Renal cortical epithelial cell (primary cell): ENCODE results near the gene IP6K3. TPM values are rescaled to one million over a fixed set of nuclear protein-coding genes. Genes with fewer than 3 reads are reported as not detected.

Experiments used
- DNase-seq: peaks from one replicate; pipeline ENCODE4 v3.0.0-alpha.2; 2011; ENCODE audit warnings: low read depth
- total RNA-seq: library from RNA; depleted of rRNA; stranded (reverse); fragments of >200 nt; gene quantifications from 2 replicates; pipeline ENCODE4 v1.2.3, GENCODE V29; 2014

Gene IP6K3
- total RNA-seq, 1 donor from 2014 or later = 2.9 TPM

DNA sequence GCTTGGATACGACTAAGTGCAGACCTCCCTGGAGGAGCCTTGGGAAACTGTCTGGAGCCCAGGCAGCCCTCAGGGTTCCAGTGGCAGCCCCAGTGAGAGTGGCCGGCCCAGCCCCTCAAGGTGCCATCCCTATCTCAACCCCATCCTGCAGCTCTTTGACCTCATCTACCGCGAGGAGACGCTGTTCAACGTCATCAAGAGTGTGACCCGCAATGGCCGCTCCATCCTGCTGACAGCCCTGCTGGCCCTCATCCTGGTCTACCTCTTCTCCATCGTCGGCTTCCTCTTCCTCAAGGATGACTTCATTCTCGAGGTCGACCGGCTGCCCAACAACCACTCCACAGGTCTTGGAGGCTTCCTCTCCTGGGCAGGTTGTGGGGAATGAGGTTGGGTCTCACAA, 55.9 kb downstream of the IP6K3 start:
- DNase-seq = no peak

DNA sequence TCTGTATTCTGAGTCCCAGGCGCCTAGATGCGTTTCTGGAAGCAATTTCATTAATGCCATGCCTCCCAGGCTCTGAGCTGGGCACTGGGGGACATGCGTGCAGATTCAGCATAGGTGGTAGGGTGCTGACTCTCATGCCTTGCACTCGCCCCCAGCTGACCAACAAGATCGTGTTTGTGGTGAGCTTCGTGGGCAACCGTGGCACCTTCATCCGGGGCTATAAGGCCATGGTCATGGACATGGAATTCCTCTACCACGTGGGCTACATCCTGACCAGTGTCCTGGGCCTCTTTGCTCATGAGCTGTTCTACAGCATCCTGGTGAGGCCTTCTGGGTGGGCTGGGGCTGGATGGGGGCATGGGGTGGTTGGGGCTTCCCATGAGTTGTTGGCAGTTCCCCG, 56.8 kb downstream of the IP6K3 start:
- DNase-seq = no peak

DNA sequence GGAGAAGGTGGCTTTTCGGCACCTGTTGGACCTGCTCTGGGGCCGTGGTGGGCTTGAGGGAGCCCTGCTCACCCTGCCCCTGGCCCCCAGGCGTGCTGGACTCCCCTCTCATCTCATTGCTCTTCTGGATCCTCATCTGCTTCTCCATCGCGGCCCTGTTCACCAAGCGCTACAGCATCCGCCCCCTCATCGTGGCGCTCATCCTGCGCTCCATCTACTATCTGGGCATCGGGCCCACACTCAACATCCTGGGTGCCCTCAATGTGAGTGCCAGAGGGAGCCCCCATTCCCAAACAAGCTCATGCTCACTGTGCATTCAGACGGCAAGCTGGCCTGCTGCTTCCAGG, 57.6 kb downstream of the IP6K3 start:
- DNase-seq = no peak

DNA sequence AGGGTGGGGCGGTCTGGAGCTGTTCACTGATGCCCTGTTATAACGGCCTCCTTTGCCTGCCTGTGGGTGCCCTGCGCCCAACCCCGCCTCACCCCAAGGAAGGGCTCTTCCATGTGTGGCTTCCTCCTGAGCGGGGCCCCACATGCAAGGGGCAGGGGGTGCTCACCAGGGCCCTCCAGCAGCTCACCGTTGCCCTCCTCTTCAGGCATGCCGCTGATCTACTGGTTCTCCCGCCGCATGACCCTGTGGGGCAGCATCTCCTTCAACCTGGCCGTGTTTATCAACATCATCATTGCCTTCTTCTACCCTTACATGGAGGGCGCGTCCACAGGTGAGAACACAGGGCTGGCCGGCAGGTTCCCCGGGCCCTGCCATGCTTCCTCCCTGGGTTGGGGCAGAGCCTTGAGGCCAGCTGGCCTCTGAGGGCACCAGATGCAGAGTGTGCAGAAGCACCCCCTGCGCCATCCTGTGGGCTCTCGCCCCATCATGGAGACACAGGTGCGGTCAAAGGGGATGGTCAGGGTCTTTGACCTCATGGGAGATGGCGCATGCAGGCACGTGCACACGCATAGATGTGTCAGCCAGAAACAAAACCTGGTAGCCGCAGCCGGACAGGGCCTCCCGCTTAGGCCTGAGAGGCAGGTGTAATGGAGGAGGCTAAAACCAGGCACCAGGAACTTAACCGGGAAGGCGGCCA, 58.1 kb downstream of the IP6K3 start:
- no peak for DNase-seq

DNA sequence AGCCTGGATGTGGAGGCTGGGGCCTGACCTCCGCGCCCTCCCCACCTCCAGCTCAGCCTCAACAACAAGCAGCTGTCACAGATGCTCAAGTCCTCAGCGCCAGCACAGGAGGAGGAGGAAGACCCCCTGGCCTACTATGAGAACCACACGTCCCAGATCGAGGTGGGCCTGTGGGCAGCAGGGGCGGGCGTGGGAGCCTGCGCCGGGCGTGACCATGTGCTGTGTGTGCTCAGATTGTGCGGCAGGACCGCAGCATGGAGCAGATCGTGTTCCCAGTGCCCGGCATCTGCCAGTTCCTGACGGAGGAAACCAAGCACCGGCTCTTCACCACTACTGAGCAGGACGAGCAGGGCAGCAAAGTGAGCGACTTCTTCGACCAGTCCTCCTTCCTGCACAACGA, 58.7 kb downstream of the IP6K3 start:
- no peak for DNase-seq

DNA sequence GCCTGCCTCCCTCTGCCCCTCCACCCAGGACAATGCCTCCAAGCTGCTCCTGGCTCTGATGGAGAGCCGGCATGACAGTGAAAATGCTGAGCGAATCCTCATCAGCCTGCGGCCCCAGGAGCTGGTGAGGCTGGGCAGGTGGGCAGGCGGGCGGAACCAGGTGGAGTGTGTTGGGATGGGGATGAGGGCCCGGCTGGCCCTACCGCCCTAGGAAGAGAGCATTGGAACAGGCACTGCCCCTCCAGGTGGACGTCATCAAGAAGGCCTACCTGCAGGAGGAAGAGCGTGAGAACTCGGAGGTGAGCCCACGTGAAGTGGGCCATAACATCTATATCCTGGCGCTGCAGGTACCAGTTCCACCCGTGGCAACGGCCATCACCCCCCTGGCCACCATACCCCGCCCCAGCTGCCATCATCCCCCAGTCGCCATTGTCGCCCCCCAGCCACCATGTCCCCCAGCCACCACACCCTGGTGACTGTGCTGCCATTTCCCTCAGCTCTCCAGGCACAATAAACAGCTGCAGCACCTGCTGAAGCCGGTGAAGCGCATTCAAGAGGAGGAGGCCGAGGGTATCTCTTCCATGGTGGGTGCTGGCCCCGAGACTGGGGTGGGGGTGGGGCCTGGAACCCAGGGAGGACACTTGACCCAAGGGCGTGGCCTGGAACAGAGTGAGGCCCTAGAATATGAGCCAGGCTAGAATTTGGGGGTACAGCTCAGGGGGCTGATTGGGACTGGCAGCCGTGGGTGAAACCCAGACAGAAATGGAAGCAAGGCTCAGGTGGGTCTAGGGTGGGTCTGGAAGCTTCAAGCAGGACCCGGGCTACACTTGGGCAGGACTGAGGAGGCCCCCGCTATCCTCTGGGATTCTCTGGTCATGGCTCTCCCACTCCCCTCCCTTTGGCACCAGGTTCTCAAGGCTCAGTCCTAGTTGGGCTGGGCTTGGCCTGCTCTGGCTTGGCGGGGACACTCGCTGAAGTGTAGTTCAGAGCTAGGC, 59.4 kb downstream of the IP6K3 start:
- no peak for DNase-seq

DNA sequence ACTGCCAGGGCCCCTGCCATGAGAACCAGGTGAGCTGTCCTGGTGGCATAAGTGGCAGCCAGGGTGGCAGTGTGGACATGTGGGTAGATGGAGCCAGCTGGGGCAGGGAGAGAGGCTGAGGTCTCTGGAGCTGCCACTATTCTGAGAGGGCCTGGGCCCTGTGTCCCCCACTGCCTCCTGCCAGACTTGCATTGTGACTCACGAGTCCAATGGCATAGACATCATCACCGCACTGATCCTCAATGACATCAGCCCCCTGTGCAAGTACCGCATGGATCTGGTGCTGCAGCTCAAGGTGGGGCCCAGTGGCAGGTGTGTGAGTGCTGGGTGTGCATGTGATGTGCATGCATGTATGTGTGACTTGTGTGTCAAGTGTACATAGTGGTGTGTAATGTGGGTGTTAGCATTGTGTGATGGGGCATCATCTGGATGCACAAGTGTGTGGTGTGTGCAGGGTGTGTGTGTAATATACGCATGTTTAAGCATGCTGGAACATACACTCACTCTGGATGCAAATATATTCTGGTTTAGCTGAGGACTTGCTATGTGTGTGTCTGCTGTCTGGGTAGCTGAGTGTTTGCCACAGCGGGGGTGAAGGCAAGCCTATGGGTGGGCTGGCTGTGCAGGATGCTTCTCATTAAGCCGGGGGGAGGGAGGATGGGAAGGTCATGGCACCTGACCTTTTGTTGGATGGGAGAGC, 60.3 kb downstream of the IP6K3 start:
- DNase-seq = no peak

DNA sequence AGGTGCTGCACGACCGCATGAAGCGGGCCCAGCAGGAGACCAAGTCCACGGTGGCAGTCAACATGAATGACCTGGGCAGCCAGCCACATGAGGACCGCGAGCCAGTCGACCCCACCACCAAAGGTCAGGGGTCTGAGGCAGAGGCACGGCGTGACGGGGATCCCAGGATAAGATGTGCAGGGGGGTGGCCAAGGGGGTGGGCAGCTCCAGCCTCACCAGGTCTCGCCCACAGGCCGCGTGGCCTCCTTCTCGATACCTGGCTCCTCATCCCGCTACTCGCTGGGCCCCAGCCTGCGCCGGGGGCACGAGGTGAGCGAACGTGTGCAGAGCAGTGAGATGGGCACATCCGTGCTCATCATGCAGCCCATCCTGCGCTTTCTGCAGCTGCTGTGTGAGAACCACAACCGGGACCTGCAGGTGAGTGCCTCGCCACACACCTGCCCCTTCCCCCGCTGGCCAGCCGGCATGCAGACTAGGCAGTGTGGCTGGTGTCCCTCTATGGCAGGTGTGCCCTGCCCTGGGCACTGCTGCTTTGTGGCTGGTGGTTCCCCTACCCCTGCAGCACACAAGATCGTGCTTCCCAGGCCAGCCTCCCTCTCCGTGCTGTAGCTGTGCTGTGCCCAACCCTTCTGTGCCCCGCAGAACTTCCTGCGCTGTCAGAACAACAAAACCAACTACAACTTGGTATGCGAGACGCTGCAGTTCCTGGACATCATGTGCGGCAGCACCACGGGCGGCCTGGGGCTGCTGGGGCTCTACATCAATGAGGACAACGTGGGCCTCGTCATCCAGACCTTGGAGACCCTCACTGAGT, 61.1 kb downstream of the IP6K3 start:
- DNase-seq = no peak

DNA sequence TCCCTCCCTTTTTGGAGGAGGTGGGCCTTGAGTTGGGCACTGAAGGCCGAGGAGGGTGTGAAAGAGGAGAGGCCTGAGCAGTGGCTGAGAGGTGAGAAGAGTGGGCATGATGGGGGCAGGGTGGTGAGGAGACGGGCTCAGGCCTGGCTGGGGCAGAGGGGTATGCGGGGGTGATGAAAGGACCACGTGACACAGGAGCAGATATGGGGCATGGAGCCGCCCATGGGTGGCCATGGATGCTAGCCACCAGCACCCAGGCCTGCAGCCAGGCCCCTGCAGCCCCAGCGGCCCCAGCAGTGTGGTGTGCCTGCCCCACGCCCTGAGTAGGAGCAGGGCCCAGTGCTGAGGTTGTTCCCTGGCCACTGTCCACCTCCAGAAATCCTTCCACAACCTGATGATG, 61.7 kb downstream of the IP6K3 start:
- DNase-seq = no peak

DNA sequence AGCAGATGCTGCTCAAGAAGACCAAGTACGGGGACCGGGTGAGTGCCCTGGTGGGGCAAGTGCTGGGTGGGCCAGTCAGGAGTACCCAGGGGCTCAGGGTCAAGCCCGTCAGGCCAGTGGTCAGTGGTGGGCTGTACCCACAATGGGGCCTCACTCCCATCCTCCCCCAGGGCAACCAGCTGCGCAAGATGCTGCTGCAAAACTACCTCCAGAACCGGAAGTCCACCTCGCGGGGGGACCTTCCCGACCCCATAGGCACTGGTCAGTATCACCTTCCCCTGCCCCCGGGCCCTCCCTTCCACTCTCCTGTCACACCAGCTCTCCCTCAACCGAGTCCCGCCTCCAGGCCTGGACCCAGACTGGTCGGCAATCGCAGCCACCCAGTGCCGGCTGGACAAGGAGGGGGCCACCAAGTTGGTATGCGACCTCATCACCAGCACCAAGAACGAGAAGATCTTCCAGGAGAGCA, 62.2 kb downstream of the IP6K3 start:
- DNase-seq = no peak

DNA sequence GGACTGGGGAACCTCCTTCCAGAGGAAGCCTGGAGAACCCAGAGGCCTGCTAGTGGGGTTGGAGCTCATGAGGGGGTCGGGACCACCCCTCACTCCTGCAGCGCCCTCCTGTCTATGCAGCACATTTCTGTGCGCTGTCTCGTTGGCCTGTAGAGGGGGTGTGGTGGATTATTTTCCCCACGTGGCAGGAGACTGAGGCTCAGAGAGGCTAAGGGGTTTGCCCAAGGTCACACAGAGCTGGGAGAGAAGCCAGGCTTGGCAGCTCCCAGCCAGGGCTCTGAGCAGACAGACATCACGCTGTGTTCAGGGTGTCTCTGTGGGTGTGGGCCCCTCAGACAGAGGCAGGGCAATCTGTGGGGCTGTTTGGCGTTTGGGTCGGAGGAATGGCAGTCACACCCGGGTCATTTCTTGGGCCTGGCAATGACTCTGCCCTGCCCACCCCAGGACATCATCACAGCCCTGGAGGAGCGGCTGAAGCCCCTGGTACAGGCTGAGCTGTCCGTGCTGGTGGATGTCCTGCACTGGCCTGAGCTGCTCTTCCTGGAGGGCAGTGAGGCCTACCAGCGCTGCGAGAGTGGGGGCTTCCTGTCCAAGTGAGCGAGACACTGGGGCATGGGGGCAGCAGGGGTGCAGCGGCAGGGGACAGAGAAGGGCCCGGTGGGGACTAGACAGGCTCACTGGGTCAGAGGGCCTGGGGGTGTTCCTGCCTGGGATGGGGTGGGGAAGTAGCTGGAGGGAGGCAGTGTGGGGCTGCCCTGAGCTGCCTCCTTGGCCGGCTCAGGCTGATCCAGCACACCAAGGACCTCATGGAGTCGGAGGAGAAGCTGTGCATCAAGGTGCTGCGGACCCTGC, 62.9 kb downstream of the IP6K3 start:
- DNase-seq = no peak

DNA sequence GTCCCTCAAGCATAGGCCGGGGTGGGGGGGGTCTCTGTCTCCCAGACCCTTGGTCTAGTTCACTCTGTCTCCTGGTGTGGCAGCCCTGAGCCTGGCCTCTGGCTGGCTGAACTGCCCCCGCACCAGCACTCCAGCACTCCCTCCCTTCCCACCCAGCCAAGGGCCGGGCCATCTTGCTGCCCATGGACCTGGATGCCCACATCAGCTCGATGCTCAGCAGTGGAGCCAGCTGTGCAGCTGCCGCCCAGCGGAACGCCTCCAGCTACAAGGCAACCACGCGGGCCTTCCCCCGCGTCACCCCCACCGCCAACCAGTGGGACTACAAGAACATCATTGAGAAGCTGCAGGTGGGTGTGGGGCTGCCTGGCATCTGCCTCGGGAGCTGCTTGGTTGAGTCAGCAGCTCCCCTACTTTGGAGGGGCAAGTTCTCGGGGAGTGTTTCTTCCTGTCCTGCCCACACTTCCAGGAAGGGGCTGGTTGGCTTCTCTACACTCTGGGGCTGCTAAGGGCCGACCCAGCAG, 63.6 kb downstream of the IP6K3 start:
- no peak for DNase-seq

DNA sequence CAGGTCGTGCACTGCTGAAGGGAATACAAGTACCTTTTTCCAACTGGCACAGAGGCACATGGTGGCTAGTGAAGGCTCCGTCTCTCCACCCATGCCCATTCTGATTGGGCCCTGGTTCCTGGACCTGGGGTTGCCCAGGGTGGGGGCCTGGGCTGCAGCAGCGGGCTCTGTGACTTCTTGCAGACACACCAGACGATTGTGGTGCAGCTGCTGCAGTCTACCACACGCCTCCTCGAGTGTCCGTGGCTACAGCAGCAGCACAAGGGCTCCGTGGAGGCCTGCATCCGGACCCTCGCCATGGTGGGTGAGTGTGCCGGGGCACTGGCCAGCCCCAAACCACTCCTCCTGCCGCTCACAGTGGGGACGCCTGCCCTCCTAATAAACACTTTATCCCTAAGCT, 64.4 kb downstream of the IP6K3 start:
- no peak for DNase-seq

DNA sequence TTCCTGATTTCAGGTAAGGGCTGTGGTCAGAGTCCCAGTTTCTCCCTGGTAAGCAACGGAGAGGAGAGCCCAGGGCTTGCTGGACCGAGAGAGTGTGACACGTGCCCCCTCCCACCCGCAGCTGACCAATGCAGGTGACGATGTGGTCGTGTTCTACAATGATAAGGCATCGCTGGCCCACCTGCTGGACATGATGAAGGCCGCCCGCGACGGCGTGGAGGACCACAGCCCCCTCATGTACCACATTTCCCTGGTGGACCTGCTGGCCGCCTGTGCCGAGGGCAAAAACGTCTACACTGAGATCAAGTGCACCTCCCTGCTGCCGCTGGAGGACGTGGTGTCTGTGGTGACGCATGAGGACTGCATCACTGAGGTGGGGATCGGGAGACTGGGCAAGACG, 66.9 kb downstream of the IP6K3 start:
- no peak for DNase-seq

DNA sequence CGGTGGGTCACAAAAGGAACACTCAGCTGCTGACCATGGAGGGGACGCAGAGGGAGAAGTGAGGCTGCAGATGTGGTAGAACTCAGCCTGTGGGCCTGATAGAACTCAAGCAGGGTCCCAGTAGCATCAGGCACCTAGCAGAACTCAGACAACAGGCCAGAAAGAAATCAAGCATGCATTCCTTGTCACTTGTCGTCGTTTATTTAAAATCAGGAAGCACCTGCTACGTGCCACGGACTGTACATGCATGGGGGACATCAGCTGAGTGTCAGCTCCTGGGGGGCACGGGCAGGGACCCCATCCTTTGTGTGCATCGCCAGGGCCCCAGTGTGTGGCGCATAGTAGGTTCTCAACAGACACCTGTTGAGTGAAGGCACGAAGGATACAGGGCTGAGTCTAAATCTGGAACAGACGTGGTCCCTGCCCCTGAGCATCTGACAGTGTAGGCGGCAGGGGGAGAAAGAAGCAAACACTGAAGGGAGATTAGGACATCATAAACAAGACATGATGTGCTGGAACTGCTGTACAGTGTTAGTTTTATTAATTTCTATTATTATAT, 67.7 kb downstream of the IP6K3 start:
- DNase-seq = no peak

DNA sequence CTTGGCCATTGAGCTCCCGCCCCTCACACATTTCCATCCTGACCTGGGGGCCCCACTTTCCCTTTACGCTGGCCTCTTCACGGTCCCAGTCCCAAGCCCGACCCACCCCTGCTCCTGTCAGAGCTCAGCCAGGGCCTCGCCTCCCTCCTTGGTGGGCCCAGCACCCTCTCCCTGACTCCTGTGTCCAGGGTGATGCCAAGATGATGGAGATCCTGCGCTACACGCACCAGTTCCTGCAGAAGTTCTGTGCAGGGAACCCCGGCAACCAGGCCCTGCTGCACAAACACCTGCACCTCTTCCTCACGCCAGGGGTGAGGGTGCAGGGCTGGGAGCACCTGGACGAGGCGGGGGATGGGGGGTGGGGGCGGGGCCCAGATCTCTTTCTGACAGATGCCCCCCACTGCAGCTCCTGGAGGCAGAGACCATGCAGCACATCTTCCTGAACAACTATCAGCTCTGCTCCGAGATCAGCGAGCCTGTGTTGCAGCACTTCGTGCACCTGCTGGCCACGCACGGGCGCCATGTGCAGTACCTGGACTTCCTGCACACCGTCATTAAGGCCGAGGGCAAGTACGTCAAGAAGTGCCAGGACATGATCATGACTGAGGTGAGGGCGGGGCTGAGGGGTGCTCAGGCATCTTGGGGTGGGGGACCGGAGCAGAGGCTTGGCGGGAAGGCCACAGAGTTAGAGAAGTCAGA, 68.3 kb downstream of the IP6K3 start:
- DNase-seq = no peak

DNA sequence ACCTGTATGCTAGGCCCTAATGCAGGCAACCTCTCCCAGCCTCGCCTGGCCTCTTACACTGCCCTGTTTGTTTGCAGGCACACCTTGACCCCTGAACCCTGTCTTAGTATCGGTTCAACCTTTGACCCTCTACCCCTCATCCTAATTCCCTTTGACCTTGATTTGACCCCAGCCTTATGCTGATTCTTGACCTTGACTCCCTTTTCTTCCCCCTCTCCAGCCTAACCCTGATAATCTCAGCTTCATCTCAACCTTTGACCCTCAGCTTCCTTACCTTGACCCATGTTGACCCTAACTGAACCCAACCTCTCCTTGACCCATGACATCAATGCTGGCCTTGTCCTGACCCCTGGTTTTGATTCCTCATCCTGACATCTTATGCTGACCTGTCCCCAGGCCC, 69.0 kb downstream of the IP6K3 start:
- DNase-seq = no peak

DNA sequence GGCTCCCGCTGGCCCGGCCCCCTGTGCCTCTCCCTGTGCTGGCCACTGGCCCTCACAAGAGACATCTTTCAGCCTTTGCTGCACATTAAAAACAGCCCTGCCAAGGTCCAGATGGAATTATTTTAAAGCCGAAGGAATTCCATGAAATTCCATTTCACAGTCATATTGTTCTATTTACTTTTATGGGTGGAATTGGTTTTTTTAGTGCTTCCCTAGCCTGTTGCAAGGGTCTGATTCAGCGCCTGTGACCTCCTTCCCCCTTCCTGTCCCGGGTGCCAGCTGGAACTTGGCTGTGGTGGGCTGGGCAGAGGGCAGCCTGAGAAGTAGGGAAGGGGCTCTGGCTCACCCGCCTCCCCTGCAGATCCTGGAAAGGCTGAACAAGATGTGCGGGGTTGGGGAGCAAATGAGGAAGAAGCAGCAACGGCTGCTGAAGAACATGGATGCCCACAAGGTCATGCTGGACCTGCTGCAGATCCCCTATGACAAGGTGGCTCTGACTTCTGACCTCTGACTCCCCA, 69.5 kb downstream of the IP6K3 start:
- DNase-seq = no peak

DNA sequence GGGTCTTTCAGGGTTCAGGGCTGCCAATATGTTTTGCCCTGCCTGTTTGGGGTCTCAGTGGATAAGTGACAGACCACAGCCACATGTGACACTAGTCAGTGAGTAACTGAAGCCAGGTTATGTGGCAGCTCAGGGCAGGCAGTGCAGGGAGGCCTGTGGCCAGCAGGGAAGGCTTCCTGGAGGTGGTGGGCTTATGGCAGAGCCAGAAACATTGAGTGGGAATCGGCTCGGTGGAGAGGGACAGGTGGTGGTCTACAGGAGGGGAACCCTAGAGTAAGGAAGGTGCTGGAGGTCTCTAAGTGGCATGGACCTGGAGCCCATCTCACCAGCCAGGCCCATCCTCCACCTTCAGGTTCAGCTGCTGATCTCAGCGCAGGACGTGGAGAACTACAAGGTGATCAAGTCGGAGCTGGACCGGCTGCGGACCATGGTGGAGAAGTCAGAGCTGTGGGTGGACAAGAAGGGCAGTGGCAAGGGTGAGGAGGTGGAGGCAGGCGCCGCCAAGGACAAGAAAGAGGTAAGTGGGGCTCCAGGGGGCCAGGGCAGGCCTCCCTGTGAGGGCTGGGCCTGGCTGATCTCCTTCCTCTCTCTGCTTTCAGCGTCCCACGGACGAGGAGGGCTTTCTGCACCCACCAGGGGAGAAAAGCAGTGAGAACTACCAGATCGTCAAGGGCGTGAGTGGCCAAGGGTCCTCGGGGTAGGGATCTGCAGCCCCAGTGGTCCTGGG, 70.1 kb downstream of the IP6K3 start:
- no peak for DNase-seq
